ENCODE measurements around the gene A4GALT. TPM values are rescaled to one million over a fixed set of nuclear protein-coding genes. Genes with fewer than 3 reads are reported as not detected.

A4GALT gene
- total and polyA plus RNA-seq, 2 of the 13 experiments (the other 11 are each of a cell fraction or from before 2014, with no cell fraction given), result 0.09 to 1.1 TPM

- TF ChIP-seq FOXA3 (CRISPR knock-in tag; IDR thresholded peaks at IDR 0.05) (no peak), PRDM15 (CRISPR knock-in tag; IDR thresholded peaks at IDR 0.05) (0 out of 2 replicates have a peak, but pooled peaks have one; percentile 31), ZFY (CRISPR knock-in tag; IDR thresholded peaks at IDR 0.05) (peak; percentile 41), ELF1 (CRISPR knock-in tag; IDR thresholded peaks at IDR 0.05) (no peak), TBL1XR1 (IDR thresholded peaks at IDR 0.05; ENCODE audit: borderline replicate concordance, low read length, partially characterized antibody) (no peak), PRDM10 (CRISPR knock-in tag; IDR thresholded peaks at IDR 0.05; ENCODE audit: low read depth) (no peak), UBTF (CRISPR knock-in tag; IDR thresholded peaks at IDR 0.05) (0 out of 2 replicates have a peak, but pooled peaks have one; percentile 26), ZNF362 (CRISPR knock-in tag; IDR thresholded peaks at IDR 0.05; ENCODE audit: borderline replicate concordance) (no peak), ZNF263 (CRISPR knock-in tag; IDR thresholded peaks at IDR 0.05) (peak; percentile 89)
These were observed 73.8 kb downstream of the A4GALT start (continued) for GRCh38 chr22:42646569-42647525.

Measured in HepG2 (cell line).